Type B pancreatic cell (in vitro differentiated cells): Measurements from ENCODE around the gene HHAT. TPM values are rescaled to one million over a fixed set of nuclear protein-coding genes. Genes with fewer than 3 reads are reported as not detected.
A peak's percentile ranks its signal among the peaks of the same experiment; 100 is the strongest.

ENCODE experiments used
- DNase-seq: peaks from one replicate; pipeline ENCODE4 v3.0.0; 2021; ENCODE audit warnings: mixed read lengths; ENCODE audit not compliant: unreplicated experiment; ENCODE audit errors: extremely low spot score
- H3K27ac Mint-ChIP-seq: 2 replicates; pipeline ENCODE4 v1.8.0; 2021; ENCODE audit warnings: mild to moderate bottlenecking, mixed read lengths
- H3K27me3 Mint-ChIP-seq: 2 replicates; pipeline ENCODE4 v1.8.0; 2021; ENCODE audit warnings: mixed read lengths
- H3K36me3 Mint-ChIP-seq: 2 replicates; pipeline ENCODE4 v1.8.0; 2021; ENCODE audit warnings: mixed read lengths
- H3K4me1 Mint-ChIP-seq: one replicate; pipeline ENCODE4 v1.8.0; 2021; ENCODE audit warnings: mixed read lengths; ENCODE audit not compliant: unreplicated experiment
- H3K4me3 Mint-ChIP-seq: 2 replicates; pipeline ENCODE4 v1.8.0; 2021; ENCODE audit warnings: mild to moderate bottlenecking, mixed read lengths
- H3K9me3 Mint-ChIP-seq: 2 replicates; pipeline ENCODE4 v1.8.0; 2021; ENCODE audit warnings: mixed read lengths
- total RNA-seq: library from RNA; stranded (reverse); gene quantifications from 2 replicates; pipeline ENCODE4 v1.2.1, GENCODE V29; 2021; ENCODE audit warnings: low replicate concordance
- TF ChIP-seq, protein P1 (sequence below): fragments of 200-600 bp; sonication (generic); conservative IDR thresholded peaks from 2 replicates; pipeline ENCODE4 v1.5.0; 2021; ENCODE audit warnings: antibody characterized with exemption, mild to moderate bottlenecking

HHAT gene
- total RNA-seq, 1 donor from 2014 or later: 9.0 TPM

DNA sequence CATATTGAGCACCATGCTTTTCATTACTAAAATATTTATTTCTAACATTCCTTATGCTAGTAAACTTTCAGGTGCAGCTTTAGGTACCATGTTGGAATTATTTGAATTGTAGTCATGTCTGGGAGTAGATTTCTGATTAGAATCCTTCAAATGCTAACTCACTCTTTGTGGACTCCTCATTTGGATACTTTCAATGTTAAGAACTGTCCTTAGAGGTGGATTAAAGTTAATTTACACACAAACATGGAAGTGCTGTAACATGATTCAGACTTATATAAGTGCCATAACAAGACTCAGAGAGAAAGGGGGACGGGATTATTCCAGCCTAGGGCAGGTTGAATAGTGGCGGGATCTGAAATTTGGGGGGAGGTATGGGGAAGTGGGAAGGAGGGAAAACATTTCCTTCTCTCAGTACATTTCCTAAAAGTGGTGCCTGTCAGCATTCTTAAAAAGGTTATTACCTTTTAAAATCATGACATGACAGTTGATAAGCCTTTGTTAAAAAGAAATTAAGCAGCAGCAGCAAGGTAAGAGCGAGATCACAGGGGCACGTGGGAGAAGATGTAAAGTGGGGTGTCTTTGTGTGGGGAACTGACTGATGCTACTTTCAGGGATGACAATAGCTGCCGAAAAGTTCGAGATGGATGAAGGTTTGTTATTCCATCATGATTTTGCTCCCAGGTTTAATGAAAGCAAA, 44.4 kb downstream of the HHAT start:
- DNase-seq: no peak
- Mint-ChIP-seq H3K27me3 (no peaks in the 10 kb centered on the region), H3K27ac (no peak overlapping the region), H3K9me3 (no peaks in the 10 kb centered on the region), H3K36me3 (no peaks in the 10 kb centered on the region), H3K4me1 (peaks cover 19% of the 10 kb centered on the region), H3K4me3 (no peak overlapping the region)
- TF ChIP-seq, protein P1, sequence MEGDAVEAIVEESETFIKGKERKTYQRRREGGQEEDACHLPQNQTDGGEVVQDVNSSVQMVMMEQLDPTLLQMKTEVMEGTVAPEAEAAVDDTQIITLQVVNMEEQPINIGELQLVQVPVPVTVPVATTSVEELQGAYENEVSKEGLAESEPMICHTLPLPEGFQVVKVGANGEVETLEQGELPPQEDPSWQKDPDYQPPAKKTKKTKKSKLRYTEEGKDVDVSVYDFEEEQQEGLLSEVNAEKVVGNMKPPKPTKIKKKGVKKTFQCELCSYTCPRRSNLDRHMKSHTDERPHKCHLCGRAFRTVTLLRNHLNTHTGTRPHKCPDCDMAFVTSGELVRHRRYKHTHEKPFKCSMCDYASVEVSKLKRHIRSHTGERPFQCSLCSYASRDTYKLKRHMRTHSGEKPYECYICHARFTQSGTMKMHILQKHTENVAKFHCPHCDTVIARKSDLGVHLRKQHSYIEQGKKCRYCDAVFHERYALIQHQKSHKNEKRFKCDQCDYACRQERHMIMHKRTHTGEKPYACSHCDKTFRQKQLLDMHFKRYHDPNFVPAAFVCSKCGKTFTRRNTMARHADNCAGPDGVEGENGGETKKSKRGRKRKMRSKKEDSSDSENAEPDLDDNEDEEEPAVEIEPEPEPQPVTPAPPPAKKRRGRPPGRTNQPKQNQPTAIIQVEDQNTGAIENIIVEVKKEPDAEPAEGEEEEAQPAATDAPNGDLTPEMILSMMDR: no peak

- no peak overlapping the region for H3K4me3 Mint-ChIP-seq
- no peaks in the 10 kb centered on the region for H3K36me3 Mint-ChIP-seq
- no peaks in the 10 kb centered on the region for H3K27me3 Mint-ChIP-seq
- TF ChIP-seq, protein P1: no peak
- H3K9me3 Mint-ChIP-seq: no peaks in the 10 kb centered on the region
- peaks cover 20% of the 10 kb centered on the region for H3K4me1 Mint-ChIP-seq
- H3K27ac Mint-ChIP-seq: no peak overlapping the region
- no peak for DNase-seq
Observed at GRCh38 chr1:210373628-210373877, 44.9 kb downstream of the HHAT start.

DNA sequence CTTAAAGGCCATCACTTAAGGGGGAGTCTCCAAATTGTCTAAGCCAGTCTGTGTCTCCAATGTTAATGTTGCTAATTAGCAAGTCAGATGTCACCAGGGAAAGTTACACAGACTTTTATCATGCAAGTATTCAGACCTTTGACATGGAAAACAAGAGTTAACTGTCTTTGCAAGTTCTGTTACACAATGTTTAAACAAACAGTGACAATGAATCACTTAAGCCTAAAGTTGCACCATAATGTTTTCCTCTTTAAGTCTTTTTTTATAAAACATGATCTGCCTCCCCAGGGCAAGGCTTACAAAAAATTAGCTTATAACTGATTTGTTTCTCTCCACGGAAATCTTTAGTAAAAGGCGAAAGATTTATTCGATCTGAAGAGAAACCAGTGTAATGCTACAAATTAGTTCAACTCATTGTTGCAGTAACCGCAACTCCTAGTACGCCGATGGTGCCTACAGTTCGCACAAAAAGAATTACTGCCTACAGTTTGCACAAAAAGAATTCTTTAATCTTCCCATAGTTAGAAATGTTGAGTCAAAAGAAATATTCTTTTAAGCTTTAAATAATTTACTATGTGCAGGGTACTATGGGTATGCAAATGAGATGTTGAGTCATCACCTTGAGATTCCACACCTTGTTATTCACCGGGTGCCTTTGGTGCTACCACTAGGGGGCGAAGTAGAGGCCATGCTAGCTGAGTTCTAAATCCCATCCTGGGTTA, 45.3 kb downstream of the HHAT start:
- TF ChIP-seq, protein P1: peak; percentile 81
- H3K4me3 Mint-ChIP-seq: no peak overlapping the region
- no peak for DNase-seq
- H3K4me1 Mint-ChIP-seq: peaks cover 20% of the 10 kb centered on the region
- H3K36me3 Mint-ChIP-seq: no peaks in the 10 kb centered on the region
- H3K27ac Mint-ChIP-seq: peak overlapping the region; percentile 70
- H3K27me3 Mint-ChIP-seq: no peaks in the 10 kb centered on the region
- H3K9me3 Mint-ChIP-seq: no peaks in the 10 kb centered on the region

DNA sequence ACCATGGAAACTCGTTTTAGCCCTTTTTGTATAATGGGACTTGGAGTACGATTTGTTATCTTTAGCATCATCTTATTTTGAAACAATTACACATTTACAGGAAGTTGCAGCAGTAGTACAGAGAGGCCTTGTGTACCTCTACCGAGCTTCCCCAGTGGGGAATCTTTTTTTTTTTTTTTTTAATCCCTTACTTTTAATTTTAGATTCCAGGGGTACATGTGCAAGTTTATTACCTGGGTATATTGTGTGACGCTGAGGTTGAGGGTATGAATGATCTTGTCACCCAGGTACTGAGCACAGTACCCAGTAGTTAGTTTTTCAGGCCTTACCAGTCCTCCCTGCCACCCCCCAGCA, 45.9 kb downstream of the HHAT start:
- Mint-ChIP-seq H3K36me3 (no peaks in the 10 kb centered on the region), H3K27ac (peak overlapping the region; percentile 70), H3K4me3 (no peak overlapping the region), H3K9me3 (no peaks in the 10 kb centered on the region), H3K27me3 (no peaks in the 10 kb centered on the region), H3K4me1 (peaks cover 17% of the 10 kb centered on the region)
- no peak for DNase-seq
- TF ChIP-seq, protein P1: peak; percentile 12

DNA sequence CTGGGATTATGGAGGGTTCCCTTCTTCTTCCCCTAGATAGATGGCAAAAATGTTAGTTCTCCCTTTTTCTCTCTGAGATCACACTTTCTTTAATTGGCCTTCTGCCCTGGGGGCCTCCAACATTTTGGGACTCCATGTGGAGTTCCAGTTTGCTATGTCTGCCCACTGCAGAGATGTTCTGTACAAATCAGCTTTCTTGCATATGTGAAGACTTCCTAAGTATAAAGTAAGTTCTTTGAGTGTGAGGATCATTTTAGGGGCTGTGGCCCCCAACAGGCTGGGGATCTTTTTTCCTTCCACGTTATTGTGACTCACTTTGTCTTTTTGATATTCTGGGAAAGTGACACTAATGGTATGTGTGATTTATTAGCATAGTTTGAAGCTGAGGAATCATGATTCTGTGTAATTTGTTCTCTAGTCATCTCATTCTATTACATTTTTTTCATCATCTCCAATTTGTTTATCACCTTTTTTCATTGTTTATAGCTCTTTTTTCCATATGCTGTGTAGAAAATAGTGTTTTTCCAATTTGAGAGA, 48.2 kb downstream of the HHAT start:
- no peak for DNase-seq
- TF ChIP-seq, protein P1: no peak
- H3K4me1 Mint-ChIP-seq: peaks cover 15% of the 10 kb centered on the region
- H3K27me3 Mint-ChIP-seq: no peaks in the 10 kb centered on the region
- H3K4me3 Mint-ChIP-seq: no peak overlapping the region
- H3K36me3 Mint-ChIP-seq: no peaks in the 10 kb centered on the region
- H3K9me3 Mint-ChIP-seq: no peaks in the 10 kb centered on the region
- no peak overlapping the region for H3K27ac Mint-ChIP-seq
